Endothelial cell of hepatic sinusoid (primary cell): Measurements from ENCODE around the gene PPFIA2.
"Not testable (repeated sequence)": the region's sequence is repeated elsewhere in the genome, so short reads cannot be mapped to it uniquely, and the experiment has no call there.

Source experiments
- in situ Hi-C: cut with HindIII; loops from 2 replicates; pipeline ENCODE4 v1.10.0; 2017; ENCODE audit warnings: low sequenced_read_pairs

Gene PPFIA2

GRCh38 chr12:81670759-81671158 is 88.4 kb downstream of the PPFIA2 start:
- in situ Hi-C loops, result no loop called here

GRCh38 chr12:81668475-81668874 is 90.7 kb downstream of the PPFIA2 start:
- in situ Hi-C loops, result no loop called here

- in situ Hi-C loops, result not testable (repeated sequence)
These were observed 99.8 kb downstream of the PPFIA2 start for GRCh38 chr12:81659310-81659709.

GRCh38 chr12:81644503-81644902 is 114.6 kb downstream of the PPFIA2 start:
- in situ Hi-C loops, result no loop called here

GRCh38 chr12:81639196-81639595 is 120.0 kb downstream of the PPFIA2 start:
- in situ Hi-C loops, result no loop called here

- in situ Hi-C loops, result no loop called here
These were observed 126.0 kb downstream of the PPFIA2 start for GRCh38 chr12:81633127-81633526.

- in situ Hi-C loops, result no loop called here
These were observed 131.6 kb downstream of the PPFIA2 start for GRCh38 chr12:81627336-81628189.

- in situ Hi-C loops, result no loop called here
These were observed 132.7 kb downstream of the PPFIA2 start for GRCh38 chr12:81626406-81626805.

GRCh38 chr12:81617915-81618314 is 141.2 kb downstream of the PPFIA2 start:
- in situ Hi-C loops, result no loop called here

GRCh38 chr12:81615026-81615588 is 144.0 kb downstream of the PPFIA2 start:
- in situ Hi-C loops, result no loop called here

GRCh38 chr12:81610955-81611889 is 147.9 kb downstream of the PPFIA2 start:
- in situ Hi-C loops, result no loop called here

GRCh38 chr12:81597928-81598604 is 161.1 kb downstream of the PPFIA2 start:
- in situ Hi-C loops, result no loop called here

GRCh38 chr12:81596558-81596957 is 162.6 kb downstream of the PPFIA2 start:
- in situ Hi-C loops, result no loop called here

GRCh38 chr12:81591256-81591655 is 167.9 kb downstream of the PPFIA2 start:
- in situ Hi-C loops, result no loop called here

GRCh38 chr12:81590703-81591102 is 168.4 kb downstream of the PPFIA2 start:
- in situ Hi-C loops, result not testable (repeated sequence)

- in situ Hi-C loops, result no loop called here
These were observed 170.7 kb downstream of the PPFIA2 start for GRCh38 chr12:81588235-81589008.

GRCh38 chr12:81585787-81586186 is 173.4 kb downstream of the PPFIA2 start:
- in situ Hi-C loops, result no loop called here

GRCh38 chr12:81573228-81573627 is 185.9 kb downstream of the PPFIA2 start:
- in situ Hi-C loops, result no loop called here

GRCh38 chr12:81572411-81572810 is 186.7 kb downstream of the PPFIA2 start:
- in situ Hi-C loops, result no loop called here

GRCh38 chr12:81570234-81570633 is 188.9 kb downstream of the PPFIA2 start:
- in situ Hi-C loops, result no loop called here
